ENCODE measurements around the gene ATP2B2. TPM values are rescaled to one million over a fixed set of nuclear protein-coding genes. Genes with fewer than 3 reads are reported as not detected.

The ATP2B2 gene
- total RNA-seq, 1 experiment from 2014 or later: not detected

DNA sequence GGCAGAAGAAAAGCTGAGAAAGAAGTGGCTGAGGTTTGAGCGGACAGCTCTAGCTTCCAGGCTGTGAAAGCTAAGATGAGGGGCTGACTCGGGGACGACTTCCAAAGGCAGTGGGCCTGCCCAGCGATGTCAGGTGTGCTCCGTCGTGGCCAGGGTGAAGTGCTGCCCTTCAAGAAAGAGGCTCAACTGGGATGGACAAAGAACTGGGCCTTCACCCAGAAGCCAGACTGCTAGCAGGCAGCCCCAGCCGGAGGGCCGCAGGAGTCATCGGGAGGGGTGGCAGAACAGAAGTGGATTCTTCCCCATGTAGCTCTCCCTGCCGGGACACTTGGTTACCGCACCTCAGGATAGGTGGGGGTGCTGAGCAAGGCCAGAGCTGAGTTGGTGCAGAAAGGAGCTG lies 171.3 kb downstream of the ATP2B2 start:
- H3K9me3 Mint-ChIP-seq (ENCODE audit: unreplicated experiment): no peaks in the 10 kb centered on the region
- no peaks in the 10 kb centered on the region for H3K4me1 Mint-ChIP-seq (ENCODE audit: insufficient read depth, unreplicated experiment)
- DNase-seq (ENCODE audit: unreplicated experiment): no peak
- TF ChIP-seq, protein P1, sequence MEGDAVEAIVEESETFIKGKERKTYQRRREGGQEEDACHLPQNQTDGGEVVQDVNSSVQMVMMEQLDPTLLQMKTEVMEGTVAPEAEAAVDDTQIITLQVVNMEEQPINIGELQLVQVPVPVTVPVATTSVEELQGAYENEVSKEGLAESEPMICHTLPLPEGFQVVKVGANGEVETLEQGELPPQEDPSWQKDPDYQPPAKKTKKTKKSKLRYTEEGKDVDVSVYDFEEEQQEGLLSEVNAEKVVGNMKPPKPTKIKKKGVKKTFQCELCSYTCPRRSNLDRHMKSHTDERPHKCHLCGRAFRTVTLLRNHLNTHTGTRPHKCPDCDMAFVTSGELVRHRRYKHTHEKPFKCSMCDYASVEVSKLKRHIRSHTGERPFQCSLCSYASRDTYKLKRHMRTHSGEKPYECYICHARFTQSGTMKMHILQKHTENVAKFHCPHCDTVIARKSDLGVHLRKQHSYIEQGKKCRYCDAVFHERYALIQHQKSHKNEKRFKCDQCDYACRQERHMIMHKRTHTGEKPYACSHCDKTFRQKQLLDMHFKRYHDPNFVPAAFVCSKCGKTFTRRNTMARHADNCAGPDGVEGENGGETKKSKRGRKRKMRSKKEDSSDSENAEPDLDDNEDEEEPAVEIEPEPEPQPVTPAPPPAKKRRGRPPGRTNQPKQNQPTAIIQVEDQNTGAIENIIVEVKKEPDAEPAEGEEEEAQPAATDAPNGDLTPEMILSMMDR (IDR thresholded peaks at IDR 0.05; ENCODE audit: unreplicated experiment): no peak
- intact Hi-C loops (cut with micrococcal nuclease): no loop called here
- ChIA-PET CTCF (interaction anchor here (1.3 to 2.2 kb wide), 2 partner anchors 10 to 14 kb away, joined by 3 to 14 read pairs; no protein-coding TSS in a partner anchor), POLR2A (no interaction called here)
- no peaks in the 10 kb centered on the region for H3K36me3 Mint-ChIP-seq (ENCODE audit: insufficient read depth, unreplicated experiment)
- H3K27me3 Mint-ChIP-seq (ENCODE audit: insufficient read depth, unreplicated experiment): peaks cover 57% of the 10 kb centered on the region
- BruUV-seq (replicated peaks): no TSS peak
- H3K27ac Mint-ChIP-seq (ENCODE audit: low read depth, unreplicated experiment): no peak overlapping the region
- H3K4me3 Mint-ChIP-seq (ENCODE audit: unreplicated experiment): no peak overlapping the region

DNA sequence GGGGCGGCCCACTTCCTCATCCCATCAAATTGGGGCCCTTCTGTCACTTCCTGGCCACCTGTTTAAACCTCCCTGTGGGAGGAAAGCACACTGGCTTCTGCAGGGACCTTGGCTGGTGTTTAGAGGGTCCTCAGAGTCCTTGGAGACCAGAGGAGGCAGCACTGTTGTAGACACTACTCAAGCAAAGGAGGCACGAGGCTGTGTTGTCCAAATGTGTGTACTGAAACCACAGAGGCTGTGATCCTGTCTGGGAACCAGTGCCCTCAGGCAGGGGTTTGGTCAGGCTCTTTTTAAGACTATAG lies 172.1 kb downstream of the ATP2B2 start:
- Mint-ChIP-seq H3K27ac (ENCODE audit: low read depth, unreplicated experiment) (no peak overlapping the region), H3K27me3 (ENCODE audit: insufficient read depth, unreplicated experiment) (peaks cover 65% of the 10 kb centered on the region), H3K9me3 (ENCODE audit: unreplicated experiment) (no peaks in the 10 kb centered on the region), H3K4me1 (ENCODE audit: insufficient read depth, unreplicated experiment) (no peaks in the 10 kb centered on the region), H3K4me3 (ENCODE audit: unreplicated experiment) (no peak overlapping the region), H3K36me3 (ENCODE audit: insufficient read depth, unreplicated experiment) (no peaks in the 10 kb centered on the region)
- TF ChIP-seq, protein P1 (IDR thresholded peaks at IDR 0.05; ENCODE audit: unreplicated experiment): no peak
- BruUV-seq (replicated peaks): no TSS peak
- ChIA-PET CTCF (interaction anchor here (1.3 to 2.2 kb wide), 2 partner anchors 11 to 15 kb away, joined by 3 to 14 read pairs; no protein-coding TSS in a partner anchor), POLR2A (no interaction called here)
- DNase-seq (ENCODE audit: unreplicated experiment): no peak
- intact Hi-C loops (cut with micrococcal nuclease): no loop called here

GRCh38 chr3:10332481-10333348 lies 172.7 kb downstream of the ATP2B2 start:
- Mint-ChIP-seq H3K36me3 (ENCODE audit: insufficient read depth, unreplicated experiment) (no peaks in the 10 kb centered on the region), H3K4me1 (ENCODE audit: insufficient read depth, unreplicated experiment) (no peaks in the 10 kb centered on the region), H3K4me3 (ENCODE audit: unreplicated experiment) (no peak overlapping the region), H3K27ac (ENCODE audit: low read depth, unreplicated experiment) (no peak overlapping the region), H3K27me3 (ENCODE audit: insufficient read depth, unreplicated experiment) (peaks cover 71% of the 10 kb centered on the region), H3K9me3 (ENCODE audit: unreplicated experiment) (no peaks in the 10 kb centered on the region)
- TF ChIP-seq, protein P1 (IDR thresholded peaks at IDR 0.05; ENCODE audit: unreplicated experiment): no peak
- ChIA-PET CTCF (no interaction called here), POLR2A (interaction anchor here (0.5 kb wide), 1 partner anchor 85 kb away, joined by 4 read pairs; the partner anchor contains the start of gene TATDN2)
- BruUV-seq (replicated peaks): no TSS peak
- intact Hi-C loops (cut with micrococcal nuclease): no loop called here
- no peak for DNase-seq (ENCODE audit: unreplicated experiment)

DNA sequence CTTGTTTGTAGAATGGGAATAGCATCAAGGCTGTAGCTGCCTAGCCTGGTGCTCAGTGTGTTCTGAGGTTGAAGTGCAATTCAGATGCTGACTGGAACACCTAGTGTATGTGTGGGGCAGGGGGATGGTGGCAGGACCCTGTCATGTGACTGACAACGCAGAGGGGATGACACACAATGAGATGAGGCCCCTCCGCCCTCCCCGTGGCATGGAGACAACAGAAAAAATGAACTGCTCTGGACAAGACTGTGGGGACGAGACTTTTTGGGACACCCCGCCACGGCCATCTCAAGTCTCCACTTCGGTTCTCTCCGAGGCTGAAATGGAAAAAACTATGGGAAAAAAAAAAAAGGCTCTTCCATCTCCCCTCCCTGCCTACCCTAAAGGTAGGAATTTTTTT lies 174.1 kb downstream of the ATP2B2 start:
- TF ChIP-seq, protein P1 (IDR thresholded peaks at IDR 0.05; ENCODE audit: unreplicated experiment): no peak
- Mint-ChIP-seq H3K4me3 (ENCODE audit: unreplicated experiment) (no peak overlapping the region), H3K4me1 (ENCODE audit: insufficient read depth, unreplicated experiment) (no peaks in the 10 kb centered on the region), H3K27me3 (ENCODE audit: insufficient read depth, unreplicated experiment) (peaks cover 80% of the 10 kb centered on the region), H3K27ac (ENCODE audit: low read depth, unreplicated experiment) (no peak overlapping the region), H3K9me3 (ENCODE audit: unreplicated experiment) (no peaks in the 10 kb centered on the region), H3K36me3 (ENCODE audit: insufficient read depth, unreplicated experiment) (no peaks in the 10 kb centered on the region)
- intact Hi-C loops (cut with micrococcal nuclease): no loop called here
- ChIA-PET POLR2A (interaction anchor here (1.6 kb wide), 1 partner anchor 10 kb away, joined by 5 read pairs; the partner anchor contains the start of gene SEC13), CTCF (no interaction called here)
- no TSS peak for BruUV-seq (replicated peaks)
- DNase-seq (ENCODE audit: unreplicated experiment): no peak
